A549 (cell line): ENCODE results near the gene NTN1. TPM values are rescaled to one million over a fixed set of nuclear protein-coding genes. Genes with fewer than 3 reads are reported as not detected.

Experiments used
- ATAC-seq, 2 experiments: fragments of 200-7000 bp in 1 of 2; fragments of >200 bp in 1 of 2; cut with Nextera tagmentation in 1 of 2; cut with Tn5 transposase in 1 of 2; 3 replicates each; pipeline versions ENCODE4 v1.8.0 to v1.9.1; 2018 to 2020; ENCODE audit warnings: mild to moderate bottlenecking in 1 of 2, moderate library complexity in 1 of 2
- CTCF ChIA-PET: fragments of 300-600 bp; sonication (Branson Sonifier 250); formaldehyde crosslinking; extraction: SDS; loops from one replicate; lab custom pipeline; 2021; ENCODE audit warnings: antibody characterized with exemption, inconsistent platforms; lab: Yijun Ruan, JAX
- POLR2A ChIA-PET: fragments of 350-600 bp; formaldehyde crosslinking; extraction: SDS; loops from one replicate; lab custom pipeline; 2021; ENCODE audit warnings: antibody characterized with exemption, inconsistent platforms; lab: Yijun Ruan, JAX
- DNase-seq, 2 experiments: peaks; one replicate each; pipeline versions ENCODE4 v3.0.0 to v3.0.0-alpha.2; 2011 to 2016; ENCODE audit warnings: low read depth in 1 of 2, low spot score in 1 of 2
- FAIRE-seq: peaks from 2 replicates; lab custom pipeline; 2011; peaks lifted over from hg19 to GRCh38; lab: Jason Lieb, UNC
- H3K27ac ChIP-seq, 2 experiments: fragments of >200 bp; sonication (Bioruptor Twin); formaldehyde crosslinking; 3 replicates each; pipeline ENCODE4 v1.5.1; 2016 to 2017
- H3K4me1 ChIP-seq: fragments of >200 bp; sonication (Bioruptor Twin); formaldehyde crosslinking; 3 replicates; pipeline ENCODE4 v1.6.1; 2016
- H3K4me2 ChIP-seq: fragments of >200 bp; sonication (Bioruptor Twin); formaldehyde crosslinking; 3 replicates; pipeline ENCODE4 v1.6.1; 2016
- H3K4me3 ChIP-seq: fragments of >200 bp; sonication (Bioruptor Twin); formaldehyde crosslinking; 3 replicates; pipeline ENCODE4 v1.5.1; 2016
- H3K9me3 ChIP-seq: fragments of >200 bp; sonication (Bioruptor Twin); formaldehyde crosslinking; 3 replicates; pipeline ENCODE4 v1.6.1; 2016
- ATOH8 ChIP-seq: fragments of 250-450 bp; sonication (Bioruptor Pico); IDR thresholded peaks from 2 replicates; pipeline ENCODE4 v1.5.0; 2020; ENCODE audit warnings: low read depth, mild to moderate bottlenecking, moderate library complexity
- BCL3 ChIP-seq: fragments of >200 bp; sonication (Bioruptor Twin); formaldehyde crosslinking; IDR thresholded peaks from 3 replicates; pipeline ENCODE4 v1.6.1; 2016
- CBX8 ChIP-seq: fragments of 200-600 bp; sonication (generic); IDR thresholded peaks from 2 replicates; pipeline ENCODE4 v1.6.1; 2016
- E2F6 ChIP-seq: IDR thresholded peaks from 2 replicates; pipeline ENCODE4 v1.6.1; 2012; ENCODE audit warnings: low read depth, borderline replicate concordance
- EHMT2 ChIP-seq: fragments of 200-600 bp; sonication (generic); IDR thresholded peaks from 2 replicates; pipeline ENCODE4 v1.6.1; 2016; ENCODE audit warnings: antibody characterized with exemption, low read depth, mild to moderate bottlenecking, moderate library complexity
- ESRRA ChIP-seq: fragments of 150-350 bp; IDR thresholded peaks from 2 replicates; pipeline ENCODE4 v1.6.1; 2014; ENCODE audit warnings: mild to moderate bottlenecking, low read length, borderline replicate concordance
- FOSL2 ChIP-seq, 2 experiments: fragments of 450-650 bp in 1 of 2; fragments of >200 bp in 1 of 2; sonication (Bioruptor Twin) in 1 of 2; formaldehyde crosslinking; IDR thresholded peaks; 2 replicates each; pipeline versions ENCODE4 v1.5.0 to v1.6.1; 2016 to 2020; ENCODE audit warnings: mild to moderate bottlenecking in 1 of 2, moderate library complexity in 1 of 2
- FOXS1 ChIP-seq: fragments of 250-450 bp; sonication (Bioruptor Pico); IDR thresholded peaks from 2 replicates; pipeline ENCODE4 v1.5.0; 2020; ENCODE audit warnings: mild to moderate bottlenecking, moderate library complexity
- HOXB13 ChIP-seq: fragments of 250-450 bp; sonication (Bioruptor Pico); IDR thresholded peaks from 2 replicates; pipeline ENCODE4 v1.5.0; 2020; ENCODE audit warnings: low read depth, mild to moderate bottlenecking, moderate library complexity
- KDM1A ChIP-seq: fragments of 200-600 bp; sonication (generic); IDR thresholded peaks from 2 replicates; pipeline ENCODE4 v1.6.1; 2016; ENCODE audit warnings: low read depth, mild to moderate bottlenecking
- MAZ ChIP-seq: fragments of 150-350 bp; IDR thresholded peaks from 2 replicates; pipeline ENCODE4 v1.6.1; 2014; ENCODE audit warnings: antibody characterized with exemption, low read depth, low read length, borderline replicate concordance
- MYC ChIP-seq: IDR thresholded peaks from 2 replicates; pipeline ENCODE4 v1.6.1; 2012; ENCODE audit warnings: mild to moderate bottlenecking, inconsistent platforms, low read length, improper control_type of control experiment, borderline replicate concordance
- NFE2L2 ChIP-seq: fragments of 150-350 bp; conservative IDR thresholded peaks from 2 replicates; pipeline ENCODE4 v1.6.1; 2014; ENCODE audit warnings: low read length
- NR3C1 ChIP-seq: fragments of >200 bp; sonication (Bioruptor Twin); formaldehyde crosslinking; IDR thresholded peaks from 3 replicates; pipeline ENCODE4 v1.6.1; 2017
- POLR2AphosphoS2 ChIP-seq: conservative IDR thresholded peaks from 2 replicates; pipeline ENCODE4 v1.6.1; 2012; ENCODE audit warnings: low read length, improper control_type of control experiment, inconsistent platforms
- REST ChIP-seq: fragments of 200-600 bp; sonication (generic); IDR thresholded peaks from 2 replicates; pipeline ENCODE4 v1.6.1; 2016; ENCODE audit warnings: antibody characterized with exemption, mild to moderate bottlenecking, moderate library complexity
- RFX5 ChIP-seq: fragments of 450-650 bp; IDR thresholded peaks from 2 replicates; pipeline ENCODE4 v1.7.1; 2014; ENCODE audit warnings: antibody characterized with exemption, mild to moderate bottlenecking, moderate library complexity
- RNF2 ChIP-seq: fragments of 200-600 bp; sonication (generic); IDR thresholded peaks from 2 replicates; pipeline ENCODE4 v1.6.1; 2016; ENCODE audit warnings: low read depth, mild to moderate bottlenecking, antibody characterized with exemption, moderate library complexity, borderline replicate concordance
- TFCP2L1 ChIP-seq: fragments of 250-450 bp; sonication (Bioruptor Pico); IDR thresholded peaks from 2 replicates; pipeline ENCODE4 v1.5.0; 2021; ENCODE audit warnings: mild to moderate bottlenecking
- TP53 ChIP-seq: fragments of 250-450 bp; sonication (Bioruptor Pico); IDR thresholded peaks from 2 replicates; pipeline ENCODE4 v1.5.0; 2021; ENCODE audit warnings: mild to moderate bottlenecking, moderate library complexity
- USF2 ChIP-seq: fragments of 450-650 bp; IDR thresholded peaks from 2 replicates; pipeline ENCODE4 v1.6.1; 2014; ENCODE audit warnings: antibody characterized with exemption
- ZFP36 ChIP-seq: fragments of 450-650 bp; IDR thresholded peaks from 2 replicates; pipeline ENCODE4 v1.6.1; 2014; ENCODE audit warnings: borderline replicate concordance; ENCODE audit not compliant: partially characterized antibody
- ZNF302 ChIP-seq: fragments of 250-450 bp; sonication (Bioruptor Pico); IDR thresholded peaks from 2 replicates; pipeline ENCODE4 v1.9.0; 2021; ENCODE audit warnings: inconsistent platforms, mild to moderate bottlenecking, moderate library complexity
- WGBS: methylation state at CpG from one replicate; pipeline ENCODE4 v1.1.6; 2017; ENCODE audit errors: missing lambda C conversion rate; 5-methylcytosine and 5-hydroxymethylcytosine counted together
- polyA plus RNA-seq, 4 experiments: library from polyadenylated mRNA; depleted of rRNA in 3 of 4; stranded (reverse); fragments of >200 nt; fragmentation: RNase III in 1 of 4; extraction: RNeasy Plus Mini Kit Qiagen cat#74134 plus additional on column Dnase treatment in 1 of 4; gene quantifications; 2 replicates in 3 of 4; 3 replicates in 1 of 4; pipeline ENCODE4 v1.2.3, GENCODE V29; 2011 to 2017

NTN1 gene
- polyA plus RNA-seq, 2 of the 4 experiments (the other 2 are of a cell fraction) = 0.12 to 0.13 TPM

- ATAC-seq (no peak), DNase-seq (no peak), FAIRE-seq (no peak)
- WGBS = 42% methylated on average over 16 of the region's 16 CpGs
- Histone ChIP-seq H3K4me3 (no peak overlapping the region), H3K4me1 (no peaks in the 10 kb centered on the region), H3K27ac (no peak overlapping the region), H3K4me2 (no peak overlapping the region), H3K9me3 (no peaks in the 10 kb centered on the region)
- ChIA-PET POLR2A (no interaction called here), CTCF (interaction anchor here (0.6 to 1.1 kb wide), 2 partner anchors 11 to 773 kb away, joined by 3 to 5 read pairs; no protein-coding TSS in a partner anchor)
- TF ChIP-seq BCL3 (no peak), USF2 (no peak), KDM1A (no peak), MYC (no peak), TP53 (CRISPR knock-in tag) (no peak), CBX8 (no peak), ESRRA (no peak), REST (no peak), RNF2 (no peak), ZNF302 (CRISPR knock-in tag) (no peak), HOXB13 (CRISPR knock-in tag) (no peak), TFCP2L1 (CRISPR knock-in tag) (no peak), ZFP36 (no peak), NR3C1 (no peak), NFE2L2 (no peak), FOXS1 (CRISPR knock-in tag) (no peak), POLR2AphosphoS2 (no peak), E2F6 (no peak)
Observed at GRCh38 chr17:9228408-9229159, 207.3 kb downstream of the NTN1 start.

GRCh38 chr17:9229160-9229825, 208.0 kb downstream of the NTN1 start:
- Histone ChIP-seq H3K4me1 (no peaks in the 10 kb centered on the region), H3K4me3 (no peak overlapping the region), H3K4me2 (no peak overlapping the region), H3K27ac (no peak overlapping the region), H3K9me3 (no peaks in the 10 kb centered on the region)
- FAIRE-seq = no peak
- POLR2A ChIA-PET = no interaction called here
- CTCF ChIA-PET = no interaction called here
- TF ChIP-seq RFX5 = no peak
- TF ChIP-seq FOSL2 (IDR thresholded peaks at IDR 0.05) = no peak
- TF ChIP-seq FOSL2 (CRISPR knock-in tag; IDR thresholded peaks at IDR 0.05) = no peak
- no peak for TF ChIP-seq ATOH8 (CRISPR knock-in tag)
- no peak for TF ChIP-seq MAZ
- no peak for TF ChIP-seq CBX8
- TF ChIP-seq EHMT2 = no peak
- no peak for DNase-seq
- ATAC-seq = no peak
- WGBS = 64% methylated on average over 20 of the region's 20 CpGs
